ENCODE results near the gene SYT14.

Gene SYT14

DNA sequence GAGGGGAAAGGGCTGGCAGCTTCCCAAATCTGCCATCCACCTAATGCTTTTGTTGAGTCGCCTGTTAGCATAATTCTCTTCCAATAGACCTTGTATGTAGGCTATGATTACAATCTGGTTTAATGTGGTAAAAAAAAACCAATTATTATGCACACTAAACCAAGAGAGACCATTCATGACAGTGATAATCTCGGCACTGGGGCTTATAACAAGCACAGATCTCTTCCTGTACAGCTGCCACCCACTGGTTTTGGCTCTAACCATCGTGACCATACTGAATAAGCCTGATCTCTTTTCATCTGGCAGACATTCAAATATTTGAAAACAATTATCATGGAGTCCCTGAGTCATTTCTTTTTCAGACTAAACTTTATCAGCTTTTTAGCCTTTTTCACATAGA is 12.0 kb upstream of the SYT14 start:
- Histone ChIP-seq H4K20me1 (ENCODE audit: low read depth, low read length) (no peaks in the 10 kb centered on the region), H3K4me2 (ENCODE audit: low read depth, low read length, poor library complexity, severe bottlenecking) (no peak overlapping the region), H3K9me2 (replicated peaks; ENCODE audit: insufficient read depth, low read length) (no peaks in the 10 kb centered on the region), H3K9ac (ENCODE audit: low read length) (no peak overlapping the region), H2AFZ (ENCODE audit: low read depth, low read length, severe bottlenecking) (no peak overlapping the region), H3K27ac (ENCODE audit: low read depth, low read length) (no peak overlapping the region), H3K79me2 (ENCODE audit: insufficient read depth, low read length) (no peaks in the 10 kb centered on the region), H3F3A (ENCODE audit: insufficient read depth) (no peaks in the 10 kb centered on the region), H3K4me3 (ENCODE audit: insufficient read depth, low read length, poor library complexity, severe bottlenecking) (no peak overlapping the region), H3K36me3 (ENCODE audit: low read length) (no peaks in the 10 kb centered on the region), H3K27me3 (ENCODE audit: low read length) (no peaks in the 10 kb centered on the region), H3K9me3 (ENCODE audit: insufficient read depth, low read length) (no peaks in the 10 kb centered on the region)
- no peak for TF ChIP-seq EZH2phosphoT487 (conservative IDR thresholded peaks at IDR 0.05; ENCODE audit: low read length)
- TF ChIP-seq, protein P1, sequence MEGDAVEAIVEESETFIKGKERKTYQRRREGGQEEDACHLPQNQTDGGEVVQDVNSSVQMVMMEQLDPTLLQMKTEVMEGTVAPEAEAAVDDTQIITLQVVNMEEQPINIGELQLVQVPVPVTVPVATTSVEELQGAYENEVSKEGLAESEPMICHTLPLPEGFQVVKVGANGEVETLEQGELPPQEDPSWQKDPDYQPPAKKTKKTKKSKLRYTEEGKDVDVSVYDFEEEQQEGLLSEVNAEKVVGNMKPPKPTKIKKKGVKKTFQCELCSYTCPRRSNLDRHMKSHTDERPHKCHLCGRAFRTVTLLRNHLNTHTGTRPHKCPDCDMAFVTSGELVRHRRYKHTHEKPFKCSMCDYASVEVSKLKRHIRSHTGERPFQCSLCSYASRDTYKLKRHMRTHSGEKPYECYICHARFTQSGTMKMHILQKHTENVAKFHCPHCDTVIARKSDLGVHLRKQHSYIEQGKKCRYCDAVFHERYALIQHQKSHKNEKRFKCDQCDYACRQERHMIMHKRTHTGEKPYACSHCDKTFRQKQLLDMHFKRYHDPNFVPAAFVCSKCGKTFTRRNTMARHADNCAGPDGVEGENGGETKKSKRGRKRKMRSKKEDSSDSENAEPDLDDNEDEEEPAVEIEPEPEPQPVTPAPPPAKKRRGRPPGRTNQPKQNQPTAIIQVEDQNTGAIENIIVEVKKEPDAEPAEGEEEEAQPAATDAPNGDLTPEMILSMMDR (IDR thresholded peaks at IDR 0.05; ENCODE audit: insufficient read depth, low read length, poor library complexity, severe bottlenecking), result no peak

DNA sequence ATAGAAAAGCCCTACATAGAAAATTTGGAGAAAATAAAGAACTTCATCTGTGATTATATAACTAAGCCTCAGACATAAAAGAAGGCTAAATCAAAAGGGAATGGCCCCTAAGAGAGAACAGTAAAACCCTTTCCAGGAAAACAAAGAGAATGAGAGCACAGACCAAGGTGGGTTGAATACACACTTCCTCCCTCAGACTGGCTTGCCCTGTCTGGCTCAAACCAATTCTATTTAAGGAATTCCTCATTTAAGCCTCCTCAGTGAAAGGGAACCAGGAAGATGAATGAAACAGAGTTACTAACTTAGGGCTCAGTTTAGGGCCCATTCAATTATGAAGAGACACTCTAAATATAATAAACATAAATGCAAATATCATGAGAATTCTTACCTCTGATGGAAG is 10.6 kb upstream of the SYT14 start:
- H3K9ac ChIP-seq (ENCODE audit: low read length), result no peak overlapping the region

GRCh38 chr1:209929751-209930150 is 8.3 kb upstream of the SYT14 start:
- H3K36me3 ChIP-seq (ENCODE audit: low read length), result no peaks in the 10 kb centered on the region
- H3K27me3 ChIP-seq (ENCODE audit: low read length), result no peaks in the 10 kb centered on the region
- no peak overlapping the region for H2AFZ ChIP-seq (ENCODE audit: low read depth, low read length, severe bottlenecking)
- H3K9me3 ChIP-seq (ENCODE audit: insufficient read depth, low read length), result no peaks in the 10 kb centered on the region
- H3K4me3 ChIP-seq (ENCODE audit: insufficient read depth, low read length, poor library complexity, severe bottlenecking), result no peak overlapping the region
- H3K27ac ChIP-seq (ENCODE audit: low read depth, low read length), result no peak overlapping the region
- H3K9me2 ChIP-seq (replicated peaks; ENCODE audit: insufficient read depth, low read length), result no peaks in the 10 kb centered on the region
- H3K9ac ChIP-seq (ENCODE audit: low read length), result no peak overlapping the region
- H3K4me2 ChIP-seq (ENCODE audit: low read depth, low read length, poor library complexity, severe bottlenecking), result no peak overlapping the region
- no peaks in the 10 kb centered on the region for H3K79me2 ChIP-seq (ENCODE audit: insufficient read depth, low read length)
- no peaks in the 10 kb centered on the region for H3F3A ChIP-seq (ENCODE audit: insufficient read depth)
- no peaks in the 10 kb centered on the region for H4K20me1 ChIP-seq (ENCODE audit: low read depth, low read length)
- TF ChIP-seq, protein P1 (IDR thresholded peaks at IDR 0.05; ENCODE audit: insufficient read depth, low read length, poor library complexity, severe bottlenecking), result no peak
- TF ChIP-seq EZH2phosphoT487 (conservative IDR thresholded peaks at IDR 0.05; ENCODE audit: low read length), result no peak

More for the DNA sequence above, 10.6 kb upstream of the SYT14 start:
- no peak overlapping the region for H3K27ac ChIP-seq (ENCODE audit: low read depth, low read length)
- no peaks in the 10 kb centered on the region for H4K20me1 ChIP-seq (ENCODE audit: low read depth, low read length)
- H3F3A ChIP-seq (ENCODE audit: insufficient read depth), result no peaks in the 10 kb centered on the region
- no peak overlapping the region for H3K4me2 ChIP-seq (ENCODE audit: low read depth, low read length, poor library complexity, severe bottlenecking)
- no peak overlapping the region for H2AFZ ChIP-seq (ENCODE audit: low read depth, low read length, severe bottlenecking)
- H3K9me2 ChIP-seq (replicated peaks; ENCODE audit: insufficient read depth, low read length), result no peaks in the 10 kb centered on the region
- no peak for TF ChIP-seq EZH2phosphoT487 (conservative IDR thresholded peaks at IDR 0.05; ENCODE audit: low read length)
- TF ChIP-seq, protein P1 (IDR thresholded peaks at IDR 0.05; ENCODE audit: insufficient read depth, low read length, poor library complexity, severe bottlenecking), result no peak
- H3K9me3 ChIP-seq (ENCODE audit: insufficient read depth, low read length), result no peaks in the 10 kb centered on the region
- H3K27me3 ChIP-seq (ENCODE audit: low read length), result no peaks in the 10 kb centered on the region
- no peaks in the 10 kb centered on the region for H3K79me2 ChIP-seq (ENCODE audit: insufficient read depth, low read length)
- H3K4me3 ChIP-seq (ENCODE audit: insufficient read depth, low read length, poor library complexity, severe bottlenecking), result no peak overlapping the region
- no peaks in the 10 kb centered on the region for H3K36me3 ChIP-seq (ENCODE audit: low read length)
